TTC549 (cell line): Measurements from ENCODE around the gene RPS6KC1.
A peak's percentile ranks its signal among the peaks of the same experiment; 100 is the strongest.
"Not testable (repeated sequence)": the region's sequence is repeated elsewhere in the genome, so short reads cannot be mapped to it uniquely, and the experiment has no call there.

Experiments used
- FAIRE-seq: peaks from 2 replicates; lab custom pipeline; 2012; peaks lifted over from hg19 to GRCh38; lab: Jason Lieb, UNC

Gene RPS6KC1

DNA sequence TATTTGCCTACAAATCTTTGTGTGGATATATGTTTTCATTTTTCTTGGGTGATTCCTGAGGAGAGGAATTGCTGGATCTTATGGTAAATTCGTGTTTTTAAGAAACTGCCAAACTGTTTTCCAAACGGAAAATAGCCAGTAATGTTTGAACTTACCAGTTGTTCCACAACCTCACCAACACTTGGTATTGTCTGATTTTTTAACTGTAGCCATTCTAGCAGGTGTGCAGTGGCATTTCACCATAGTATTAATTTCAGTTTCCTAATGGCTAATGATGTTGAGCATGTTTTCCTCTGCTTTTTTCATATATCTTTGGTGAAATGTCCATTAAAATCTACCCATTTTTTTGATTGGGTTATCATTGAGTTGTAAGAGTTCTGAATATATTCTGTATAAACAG, 56.6 kb downstream of the RPS6KC1 start:
- FAIRE-seq = peak; percentile 40

DNA sequence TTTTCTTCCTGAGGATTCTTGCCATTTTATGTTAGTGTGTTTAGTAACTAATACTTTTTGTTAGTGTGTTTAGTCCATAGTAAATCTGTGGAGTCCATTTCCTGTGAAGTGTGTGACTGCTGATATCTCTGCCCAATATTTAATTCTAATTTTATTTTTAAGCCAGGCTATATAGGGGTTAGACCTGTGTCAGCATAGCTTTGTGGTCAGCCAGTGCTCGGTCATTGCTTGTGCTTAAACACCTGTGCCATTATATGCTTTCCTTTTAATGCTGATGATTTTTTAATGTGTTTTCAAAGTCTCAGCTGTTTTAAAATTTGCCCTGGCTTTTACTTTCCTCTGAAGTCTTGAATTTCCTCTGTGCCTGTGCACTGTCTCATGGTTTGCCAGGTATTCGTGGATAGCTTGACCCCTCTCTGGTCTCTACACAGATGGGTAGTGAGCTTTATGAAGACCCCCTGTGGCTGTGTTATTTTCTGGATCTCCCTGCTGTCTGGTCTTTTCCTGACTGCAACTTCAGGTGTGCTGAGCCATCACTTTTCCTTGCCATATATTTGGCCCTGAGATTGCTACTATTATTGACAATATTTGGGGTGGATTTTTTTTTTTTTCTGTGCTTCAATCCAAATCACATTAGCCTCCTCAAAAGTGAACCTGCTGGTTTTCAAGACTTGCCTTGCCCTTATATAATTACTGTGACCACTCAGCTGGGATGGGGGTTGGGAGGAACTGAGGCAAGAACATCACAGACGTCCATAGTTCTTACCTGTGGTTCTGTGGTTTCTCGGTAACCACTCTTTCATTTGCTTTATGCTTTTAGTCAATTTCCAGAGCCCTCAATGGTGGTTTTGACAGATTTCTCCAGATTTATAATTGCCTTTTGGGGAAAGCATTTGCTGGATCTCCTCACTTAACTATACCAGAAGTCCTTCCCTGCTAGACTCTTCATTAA, 59.6 kb downstream of the RPS6KC1 start:
- FAIRE-seq = no peak

DNA sequence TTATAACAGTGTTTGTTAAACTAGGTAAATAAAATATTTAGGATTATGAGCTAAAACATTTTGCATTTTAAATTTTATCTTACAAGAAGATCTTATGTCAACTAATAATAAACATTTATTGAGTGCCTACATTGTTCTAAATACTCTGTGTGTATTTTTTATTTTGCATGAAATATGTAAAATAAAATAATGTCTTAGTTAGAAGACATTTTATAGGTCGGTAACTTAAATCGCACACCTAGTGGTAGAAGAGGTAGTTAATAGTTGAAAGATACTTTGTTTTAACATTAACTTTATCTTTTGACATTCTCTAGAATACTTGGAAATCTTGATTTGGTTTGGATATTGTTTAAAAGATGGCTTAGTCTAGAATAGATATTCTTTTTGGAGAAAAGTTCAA, 60.5 kb downstream of the RPS6KC1 start:
- FAIRE-seq = no peak

GRCh38 chr1:213112723-213113122, 61.7 kb downstream of the RPS6KC1 start:
- FAIRE-seq = not testable (repeated sequence)

GRCh38 chr1:213117699-213118180, 66.7 kb downstream of the RPS6KC1 start:
- not testable (repeated sequence) for FAIRE-seq

DNA sequence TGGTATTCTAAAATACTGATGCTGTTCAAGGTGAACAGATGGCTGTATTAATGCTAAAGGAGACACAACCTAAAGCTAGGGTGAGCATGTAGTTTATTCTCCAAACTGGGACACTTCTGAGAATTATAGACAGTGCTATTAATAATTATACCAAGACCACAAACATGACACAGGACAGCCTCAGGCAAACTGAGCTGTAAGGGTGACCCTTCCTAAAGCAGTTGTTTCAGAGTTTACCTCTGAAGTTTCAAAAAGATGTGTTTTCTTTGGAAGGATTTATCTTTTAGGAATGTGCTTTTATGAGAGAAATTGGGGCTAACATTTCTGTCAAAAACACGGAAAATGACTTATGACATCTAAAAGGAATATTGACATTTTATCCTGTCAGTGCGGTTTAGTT, 68.8 kb downstream of the RPS6KC1 start:
- no peak for FAIRE-seq

DNA sequence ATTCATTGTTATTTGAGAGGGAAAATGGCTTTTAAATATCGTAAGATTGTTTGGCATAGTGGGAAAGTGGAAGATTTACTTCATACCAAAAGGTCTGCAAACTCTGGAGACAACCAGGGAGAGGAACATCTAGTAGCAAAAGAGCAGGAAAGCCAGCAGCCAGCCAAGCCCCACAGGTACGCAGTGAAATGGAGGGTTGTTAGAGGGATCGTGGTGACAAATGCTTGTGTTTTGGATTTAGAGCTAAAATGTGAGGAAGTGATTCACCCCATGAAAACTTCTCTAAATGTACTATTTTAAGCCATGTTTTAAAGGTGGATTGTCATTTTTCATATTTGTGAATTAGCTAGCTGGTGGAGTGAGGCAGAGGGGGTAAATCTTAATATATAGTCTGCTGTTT, 69.3 kb downstream of the RPS6KC1 start:
- FAIRE-seq = no peak

- no peak for FAIRE-seq
These were observed 69.9 kb downstream of the RPS6KC1 start for GRCh38 chr1:213120961-213121360.

DNA sequence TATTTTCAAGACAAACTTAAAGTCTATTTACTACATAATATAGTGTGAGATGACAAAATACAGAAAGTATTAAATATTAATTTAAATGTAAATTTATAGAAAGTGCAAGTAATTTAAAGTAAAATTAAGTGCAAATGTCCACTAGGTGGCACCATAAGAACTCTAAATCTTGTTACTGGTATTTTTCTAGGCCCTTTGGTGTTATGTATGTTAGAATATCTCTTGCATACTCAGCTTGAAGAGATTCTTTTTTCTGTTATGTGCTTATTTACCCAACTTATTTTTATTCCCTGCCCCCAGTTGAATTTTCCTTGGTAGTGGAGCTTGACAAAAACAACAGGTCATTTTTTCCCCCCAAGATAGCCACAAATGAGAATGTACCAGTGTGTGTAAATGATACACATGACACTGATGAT, 71.5 kb downstream of the RPS6KC1 start:
- peak; percentile 99 for FAIRE-seq

- FAIRE-seq = no peak
These were observed 72.0 kb downstream of the RPS6KC1 start for GRCh38 chr1:213123087-213123486.

DNA sequence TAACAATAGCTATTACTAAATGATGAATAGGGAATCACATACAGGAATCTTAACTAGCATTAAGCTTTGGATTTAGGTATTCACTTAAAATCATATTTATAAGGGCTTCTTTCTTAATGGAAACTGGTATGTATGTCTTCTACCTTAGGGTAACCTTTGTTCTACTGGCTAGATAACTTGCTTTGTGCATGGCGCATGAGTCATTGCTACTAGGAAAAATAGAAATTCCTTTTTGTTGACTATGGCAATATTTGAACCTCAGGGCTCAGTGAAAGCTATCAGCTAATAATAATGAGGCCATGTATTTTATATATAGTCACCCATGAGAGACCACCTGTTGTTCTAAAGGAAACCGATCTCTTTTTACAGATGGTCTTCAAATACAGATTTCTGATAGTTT, 72.5 kb downstream of the RPS6KC1 start:
- FAIRE-seq = no peak

DNA sequence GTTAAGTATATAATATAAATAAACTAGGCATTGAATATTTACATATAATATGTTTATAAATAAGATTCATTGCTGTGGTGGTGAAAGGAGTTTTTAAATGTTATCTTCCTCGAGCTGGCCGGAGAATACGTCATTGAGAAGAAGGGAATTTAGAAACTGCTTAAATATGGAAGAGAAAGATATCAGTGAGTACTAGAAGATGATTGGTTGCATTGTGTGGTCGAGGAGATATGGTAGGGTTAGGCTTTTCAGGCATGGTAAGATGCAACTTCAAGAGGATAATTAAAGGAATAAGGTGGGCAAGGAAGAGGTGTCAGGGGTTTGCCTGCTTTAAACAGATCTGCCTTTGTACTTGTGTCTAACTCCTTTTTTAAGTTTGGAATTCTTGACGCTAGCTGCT, 73.5 kb downstream of the RPS6KC1 start:
- FAIRE-seq = no peak

- no peak for FAIRE-seq
These were observed 74.6 kb downstream of the RPS6KC1 start for GRCh38 chr1:213125643-213126042.

DNA sequence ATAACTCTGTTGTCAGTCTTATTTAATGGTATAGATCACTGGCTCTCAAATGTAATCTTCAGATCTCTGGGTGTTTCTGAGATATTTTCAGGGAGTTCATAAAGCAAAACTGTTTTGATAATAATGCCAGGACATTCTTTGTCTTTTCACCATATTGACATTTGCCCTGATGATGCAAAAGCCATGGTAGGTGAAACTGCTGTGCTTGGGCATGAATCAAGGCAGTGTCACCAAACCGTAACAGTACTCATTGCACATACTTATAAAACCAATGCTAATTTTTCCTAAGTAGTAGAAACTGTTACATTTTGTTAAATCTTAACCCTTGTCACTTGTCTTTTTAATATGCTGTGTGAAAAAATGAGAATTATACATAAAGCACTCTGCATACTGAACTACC, 76.0 kb downstream of the RPS6KC1 start:
- no peak for FAIRE-seq

- peak; percentile 81 for FAIRE-seq
These were observed 81.0 kb downstream of the RPS6KC1 start for GRCh38 chr1:213131851-213132655.

DNA sequence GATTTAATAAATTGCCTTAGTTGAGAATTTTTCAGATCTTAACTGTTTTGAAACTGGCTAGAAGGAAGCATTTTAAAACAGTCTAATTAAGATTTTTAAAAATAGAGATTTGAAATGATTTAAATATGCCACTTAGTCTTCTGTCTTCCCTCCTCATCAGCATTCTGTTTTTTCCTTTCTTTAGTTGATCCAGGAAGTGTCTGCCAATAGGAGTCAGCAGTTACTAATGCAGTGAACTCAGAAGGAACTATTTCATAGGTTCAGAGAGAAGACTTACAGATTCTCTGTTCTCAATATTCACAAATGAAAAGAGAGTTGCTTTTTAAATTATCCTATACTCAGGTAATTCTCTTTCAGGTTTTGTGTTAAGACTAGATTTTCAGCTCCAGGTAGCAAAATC, 84.5 kb downstream of the RPS6KC1 start:
- FAIRE-seq = no peak

DNA sequence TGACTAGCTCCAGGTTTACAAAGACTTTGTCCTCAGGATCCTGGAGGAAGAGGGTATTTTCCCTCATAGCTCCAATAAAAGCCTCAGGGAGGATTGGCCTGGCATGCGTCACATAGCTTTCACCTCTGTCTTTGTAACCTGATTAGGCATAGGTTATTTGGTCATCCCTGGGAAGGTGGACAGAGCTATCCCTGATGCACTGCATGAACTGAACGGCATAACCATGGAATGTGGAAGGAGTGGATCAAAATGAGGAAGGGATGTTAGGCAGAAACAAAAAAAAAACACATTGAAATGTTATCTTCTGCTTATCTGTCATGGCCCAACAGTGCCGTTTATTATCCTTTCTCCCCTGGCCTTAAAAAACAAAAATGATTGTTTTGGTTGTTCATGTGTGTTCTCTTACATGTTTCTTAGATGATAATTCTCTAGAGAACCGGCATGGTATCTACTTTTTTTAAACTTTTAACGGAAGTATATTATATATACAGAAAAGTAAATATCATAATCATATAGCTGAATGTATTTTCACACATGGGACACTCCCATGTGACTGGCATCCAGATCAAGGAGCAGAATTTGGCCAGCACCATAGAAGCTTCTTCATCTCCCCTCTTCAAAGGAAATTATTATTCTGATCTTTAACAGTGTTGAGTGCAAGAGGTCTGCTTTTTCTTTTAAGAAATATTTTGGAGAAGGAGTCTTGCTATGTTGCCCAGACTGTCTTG, 85.3 kb downstream of the RPS6KC1 start:
- FAIRE-seq = no peak

DNA sequence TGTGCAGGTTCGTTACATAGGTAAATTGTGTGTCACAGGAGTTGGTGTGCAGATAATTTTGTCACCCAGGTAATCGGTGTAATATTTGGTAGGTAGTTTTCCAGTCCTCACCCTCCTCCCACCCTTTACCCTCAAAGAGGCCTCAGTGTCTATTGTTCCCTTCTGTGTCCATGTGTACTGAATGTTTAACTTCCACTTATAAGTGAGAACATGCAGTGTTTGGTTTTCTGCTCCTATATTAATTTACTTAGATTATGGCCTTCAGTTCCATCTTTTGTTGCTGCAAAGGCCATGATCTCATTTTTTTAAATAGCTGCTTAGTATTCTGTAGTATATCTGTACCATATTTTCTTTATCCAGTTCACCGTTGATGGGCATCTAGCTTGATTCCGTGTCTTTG, 87.3 kb downstream of the RPS6KC1 start:
- FAIRE-seq = no peak

DNA sequence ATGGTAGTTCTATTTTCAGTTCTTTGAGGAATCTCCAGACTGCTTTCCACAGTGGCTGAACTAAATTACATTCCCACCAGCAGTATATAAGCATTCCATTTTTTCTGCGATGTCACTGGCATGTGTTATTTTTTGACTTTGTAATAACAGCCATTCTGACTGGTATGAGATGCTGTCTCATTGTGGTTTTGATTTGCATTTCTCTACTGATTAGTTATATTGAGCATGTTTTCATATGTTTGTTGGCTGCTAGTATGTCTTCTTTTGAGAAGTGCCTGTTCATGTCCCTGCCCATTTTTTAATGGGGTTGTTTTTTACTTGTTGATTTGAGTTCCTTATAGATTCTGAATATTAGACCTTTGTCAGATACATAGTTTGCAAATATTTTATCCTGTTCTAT, 87.9 kb downstream of the RPS6KC1 start:
- peak; percentile 23 for FAIRE-seq

DNA sequence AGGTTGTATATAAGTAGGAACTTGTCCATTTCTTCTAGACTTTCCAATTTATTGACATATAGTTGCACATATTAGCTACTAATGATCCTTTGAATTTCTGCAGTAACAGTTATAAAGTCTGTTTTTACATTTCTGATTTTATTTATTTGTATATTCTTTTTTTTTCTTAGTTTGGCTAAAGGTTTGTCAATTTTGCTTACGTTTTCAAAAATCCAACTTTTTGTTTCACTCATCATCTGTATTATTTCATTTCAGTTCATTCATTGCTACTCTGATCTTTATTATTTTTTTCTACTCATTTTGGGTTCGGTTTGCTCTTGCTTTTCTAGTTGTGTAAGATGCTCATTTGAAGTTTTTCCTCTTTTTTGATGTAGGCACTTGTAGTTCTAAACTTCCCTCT, 97.9 kb downstream of the RPS6KC1 start:
- FAIRE-seq = no peak

DNA sequence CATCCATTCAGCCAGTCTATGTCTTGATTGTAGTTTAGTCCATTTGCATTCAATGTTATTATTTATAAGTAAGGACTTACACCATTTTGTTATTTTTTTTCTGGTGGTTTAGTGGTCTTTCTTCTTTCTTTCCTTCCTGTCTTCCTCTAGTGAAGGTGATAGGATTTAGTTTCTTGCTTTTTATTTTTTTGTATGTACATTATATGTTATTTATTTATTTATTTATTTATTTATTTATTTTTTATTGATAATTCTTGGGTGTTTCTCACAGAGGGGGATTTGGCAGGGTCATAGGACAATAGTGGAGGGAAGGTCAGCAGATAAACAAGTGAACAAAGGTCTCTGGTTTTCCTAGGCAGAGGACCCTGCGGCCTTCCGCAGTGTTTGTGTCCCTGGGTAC, 99.0 kb downstream of the RPS6KC1 start:
- not testable (repeated sequence) for FAIRE-seq

DNA sequence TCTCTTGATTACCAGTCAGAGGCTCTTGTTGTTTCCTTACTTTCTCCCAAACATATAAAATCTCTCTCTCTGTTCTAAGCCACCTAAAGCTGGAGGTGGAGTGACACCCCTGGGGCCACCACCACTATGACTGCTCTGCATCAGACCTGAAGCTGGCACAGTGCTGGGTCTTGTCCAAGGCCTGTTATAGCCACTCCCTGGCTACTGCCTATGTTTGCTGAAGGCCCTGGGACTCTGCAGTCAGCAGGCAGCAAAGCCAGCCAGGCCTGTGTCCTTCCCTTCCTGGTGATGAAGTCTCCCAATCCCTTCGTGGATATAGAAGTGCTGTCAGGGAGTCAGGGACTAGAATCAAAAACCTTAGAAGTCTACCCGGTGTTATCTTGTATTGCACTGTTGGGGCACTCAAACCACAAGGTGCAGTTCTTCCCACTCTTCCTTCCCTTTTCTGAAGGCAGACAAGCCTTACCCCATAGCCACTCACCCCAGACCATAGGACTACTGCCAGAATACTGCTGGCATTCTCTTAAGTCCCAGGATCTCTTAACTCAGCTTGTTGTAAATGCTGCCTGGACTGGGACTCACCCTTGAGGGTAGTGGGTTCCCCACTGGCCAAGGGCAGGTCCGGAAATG, 103.1 kb downstream of the RPS6KC1 start:
- no peak for FAIRE-seq
